K562 (cell line): ENCODE data around the gene EPC2. TPM values are rescaled to one million over a fixed set of nuclear protein-coding genes. Genes with fewer than 3 reads are reported as not detected.
A peak's percentile ranks its signal among the peaks of the same experiment; 100 is the strongest.

Experiments
- ASH1L ChIP-seq: fragments of 450-650 bp; IDR thresholded peaks from 2 replicates; pipeline ENCODE4 v1.6.1; 2018; ENCODE audit warnings: borderline replicate concordance, mild to moderate bottlenecking, low read depth; ENCODE audit not compliant: partially characterized antibody
- ATF4 ChIP-seq: fragments of 450-650 bp; formaldehyde crosslinking; IDR thresholded peaks from 2 replicates; pipeline ENCODE4 v1.4.0; 2022; ENCODE audit warnings: mild to moderate bottlenecking, moderate library complexity
- CBX3 ChIP-seq, 2 experiments: IDR thresholded peaks; 1 replicate in 1 of 2; 2 replicates in 1 of 2; pipeline ENCODE4 v1.6.1; 2012; ENCODE audit warnings: inconsistent platforms in 2 of 2, low read length in 2 of 2, borderline replicate concordance in 1 of 2, control low read depth in 1 of 2
- CLOCK ChIP-seq: fragments of 250-450 bp; sonication (Bioruptor Pico); IDR thresholded peaks from 2 replicates; pipeline ENCODE4 v1.4.0; 2020; ENCODE audit warnings: mild to moderate bottlenecking, moderate library complexity, borderline replicate concordance
- CTBP1 ChIP-seq: fragments of 450-650 bp; IDR thresholded peaks from 2 replicates; pipeline ENCODE4 v1.6.1; 2016; ENCODE audit warnings: borderline replicate concordance
- E2F3 ChIP-seq: fragments of 250-450 bp; sonication (Bioruptor Pico); IDR thresholded peaks from 2 replicates; pipeline ENCODE4 v1.4.0; 2020; ENCODE audit warnings: mild to moderate bottlenecking
- E2F5 ChIP-seq: sonication (generic); formaldehyde crosslinking; IDR thresholded peaks from 2 replicates; pipeline ENCODE4 v1.8.0; 2022; ENCODE audit warnings: mild to moderate bottlenecking, missing genetic modification reagents
- FOXM1 ChIP-seq, 2 experiments: fragments of 450-650 bp in 1 of 2; sonication (generic) in 1 of 2; formaldehyde crosslinking in 1 of 2; IDR thresholded peaks; 2 replicates each; pipeline versions ENCODE4 v1.6.1 to v1.9.0; 2017 to 2022; ENCODE audit warnings: low read depth in 2 of 2, mild to moderate bottlenecking in 2 of 2, missing genetic modification reagents in 1 of 2, moderate library complexity in 1 of 2
- HDAC1 ChIP-seq, 2 experiments: fragments of 450-650 bp; IDR thresholded peaks; 2 replicates each; pipeline ENCODE4 v1.6.1; 2016 to 2017; ENCODE audit warnings: inconsistent platforms in 1 of 2, mild to moderate bottlenecking in 1 of 2, moderate library complexity in 1 of 2
- HNRNPL ChIP-seq: fragments of 200-400 bp; formaldehyde crosslinking; IDR thresholded peaks from 2 replicates; pipeline ENCODE4 v1.6.1; 2017; ENCODE audit warnings: low read depth, mild to moderate bottlenecking, low read length
- HOMEZ ChIP-seq: fragments of 250-450 bp; sonication (Bioruptor Pico); IDR thresholded peaks from 2 replicates; pipeline ENCODE4 v1.4.0; 2020; ENCODE audit warnings: mild to moderate bottlenecking, moderate library complexity
- PHF8 ChIP-seq: fragments of 200-600 bp; sonication (generic); IDR thresholded peaks from 2 replicates; pipeline ENCODE4 v1.6.1; 2012; ENCODE audit warnings: mixed run types, mild to moderate bottlenecking, inconsistent platforms, low read length, moderate library complexity, borderline replicate concordance
- RBM34 ChIP-seq: fragments of 200-400 bp; formaldehyde crosslinking; IDR thresholded peaks from 2 replicates; pipeline ENCODE4 v1.6.1; 2018; ENCODE audit warnings: low read length, borderline replicate concordance; ENCODE audit not compliant: insufficient read depth
- RNF2 ChIP-seq: sonication (generic); IDR thresholded peaks from 2 replicates; pipeline ENCODE4 v1.6.1; 2016
- SREBF2 ChIP-seq: sonication (generic); formaldehyde crosslinking; IDR thresholded peaks from 2 replicates; pipeline ENCODE4 v1.4.0; 2020; ENCODE audit warnings: mild to moderate bottlenecking, missing genetic modification reagents
- STAT5B ChIP-seq: fragments of 250-450 bp; sonication (Bioruptor Pico); IDR thresholded peaks from 2 replicates; pipeline ENCODE4 v1.8.0; 2021; ENCODE audit warnings: mild to moderate bottlenecking, inconsistent platforms
- TARDBP ChIP-seq: fragments of 450-650 bp; IDR thresholded peaks from 2 replicates; pipeline ENCODE4 v1.6.1; 2016
- TEAD4 ChIP-seq, 2 experiments: sonication (generic) in 1 of 2; formaldehyde crosslinking in 1 of 2; IDR thresholded peaks; 2 replicates each; pipeline versions ENCODE4 v1.6.1 to v1.8.0; 2012 to 2022; ENCODE audit warnings: borderline replicate concordance in 1 of 2, inconsistent platforms in 1 of 2, low read length in 1 of 2, mild to moderate bottlenecking in 1 of 2, missing genetic modification reagents in 1 of 2
- WHSC1 ChIP-seq: IDR thresholded peaks from one replicate; pipeline ENCODE4 v1.6.1; 2012; ENCODE audit warnings: low read length, control low read depth, inconsistent platforms
- ZNF121 ChIP-seq: sonication (generic); formaldehyde crosslinking; conservative IDR thresholded peaks from 2 replicates; pipeline ENCODE4 v1.8.0; 2022; ENCODE audit warnings: missing genetic modification reagents
- ZNF263 ChIP-seq: sonication (generic); formaldehyde crosslinking; IDR thresholded peaks from 2 replicates; pipeline ENCODE4 v1.8.0; 2022; ENCODE audit warnings: mild to moderate bottlenecking, missing genetic modification reagents, borderline replicate concordance
- ZNF57 ChIP-seq: fragments of 450-650 bp; formaldehyde crosslinking; IDR thresholded peaks from 2 replicates; pipeline ENCODE4 v1.4.0; 2020; ENCODE audit warnings: mild to moderate bottlenecking, moderate library complexity
- polyA plus RNA-seq, 8 experiments: library from polyadenylated mRNA; depleted of rRNA in 4 of 8; stranded (reverse) in 5 of 8; unstranded in 3 of 8; fragments of >200 nt; fragmentation: Nextera tagmentation in 2 of 8; fragmentation: Illumina TruSeq in 1 of 8; extraction: Ambion mirVana in 2 of 8; extraction: Trizol in 1 of 8; gene quantifications; 2 replicates each; pipeline versions ENCODE4 v1.2.1 to v1.2.3, GENCODE V29; 2011 to 2014; ENCODE audit warnings: inconsistent platforms in 1 of 8, missing spikeins in 1 of 8
- total RNA-seq, 7 experiments: library from RNA; depleted of rRNA in 6 of 7; stranded (reverse); fragments of >200 nt in 6 of 7; fragmentation: Illumina TruSeq in 2 of 7; extraction: Trizol in 2 of 7; gene quantifications; 2 replicates each; pipeline versions ENCODE4 v1.2.1 to v1.2.3, GENCODE V29; 2011 to 2021; ENCODE audit warnings: low replicate concordance in 1 of 7

EPC2 gene
- total and polyA plus RNA-seq, 9 of the 15 experiments (the other 6 are each of a cell fraction or from before 2014, with no cell fraction given) = 7.0 to 35.8 (median 29.1) TPM

- TF ChIP-seq HOMEZ = no peak
- no peak for TF ChIP-seq E2F3 (CRISPR knock-in tag)
- no peak for TF ChIP-seq FOXM1 (IDR thresholded peaks at IDR 0.05; ENCODE audit: low read depth)
- 0 out of 2 replicates have a peak, but pooled peaks have one; percentile 65 for TF ChIP-seq FOXM1 (CRISPR knock-in tag; IDR thresholded peaks at IDR 0.05; ENCODE audit: low read depth)
- 0 out of 2 replicates have a peak, but pooled peaks have one; percentile 71 for TF ChIP-seq TARDBP
- TF ChIP-seq ATF4 (CRISPR knock-in tag) = no peak
- TF ChIP-seq RNF2 = no peak
- TF ChIP-seq HNRNPL = no peak
- peak; percentile 73 for TF ChIP-seq ZNF263 (CRISPR knock-in tag)
- TF ChIP-seq ZNF121 (CRISPR knock-in tag) = no peak
- TF ChIP-seq STAT5B (CRISPR knock-in tag) = no peak
- no peak for TF ChIP-seq CLOCK (CRISPR knock-in tag)
- peak; percentile 87; the same call in 1 of the 2 replicates for TF ChIP-seq CTBP1
- no peak for TF ChIP-seq ZNF57 (CRISPR knock-in tag)
- no peak for TF ChIP-seq CBX3 (IDR thresholded peaks at IDR 0.05; ENCODE audit: borderline replicate concordance in 1 of 2, low read length in 2 of 2)
- no peak; the same call in 1 of the 2 replicates for TF ChIP-seq TEAD4 (IDR thresholded peaks at IDR 0.05; ENCODE audit: low read length)
- no peak for TF ChIP-seq TEAD4 (CRISPR knock-in tag; IDR thresholded peaks at IDR 0.05; ENCODE audit: borderline replicate concordance)
- no peak for TF ChIP-seq WHSC1
- TF ChIP-seq PHF8 = peak; percentile 25; the same call in 1 of the 2 replicates
- peak in 1 of 2 experiments; percentile 62; a peak in 2 of 4 replicates for TF ChIP-seq HDAC1 (IDR thresholded peaks at IDR 0.05)
- TF ChIP-seq SREBF2 = no peak
- TF ChIP-seq ASH1L = peak; percentile 42
- 0 out of 2 replicates have a peak, but pooled peaks have one; percentile 42 for TF ChIP-seq RBM34
- TF ChIP-seq E2F5 (CRISPR knock-in tag) = peak; percentile 60; the same call in 1 of the 2 replicates
Measured at GRCh38 chr2:148645539-148646230, 1.1 kb downstream of the EPC2 start (continued).
